ENCODE results near the gene KIF26A. TPM values are rescaled to one million over a fixed set of nuclear protein-coding genes. Genes with fewer than 3 reads are reported as not detected.

KIF26A gene
- polyA plus RNA-seq, 1 donor from 2014 or later: 11.2 TPM

GRCh38 chr14:104106471-104106991 lies 31.9 kb upstream of the KIF26A start:
- Histone ChIP-seq H3F3A (ENCODE audit: insufficient read depth, low read length, poor library complexity, severe bottlenecking) (no peaks in the 10 kb centered on the region), H3K9ac (ENCODE audit: low read length) (no peak overlapping the region), H3K27ac (ENCODE audit: low read length) (no peak overlapping the region), H4K20me1 (ENCODE audit: insufficient read depth) (no peaks in the 10 kb centered on the region), H3K9me3 (ENCODE audit: low read length) (no peaks in the 10 kb centered on the region), H3K4me3 (ENCODE audit: low read length) (no peak overlapping the region), H3K79me2 (replicated peaks; ENCODE audit: insufficient read depth, low read length) (no peaks in the 10 kb centered on the region), H3K36me3 (ENCODE audit: insufficient read depth, low read length) (no peaks in the 10 kb centered on the region), H2AFZ (ENCODE audit: low read depth, low read length) (no peak overlapping the region), H3K4me2 (ENCODE audit: low read length) (no peak overlapping the region), H3K9me2 (ENCODE audit: insufficient read depth, low read length) (no peaks in the 10 kb centered on the region), H3K27me3 (ENCODE audit: insufficient read depth, low read depth, low read length) (no peaks in the 10 kb centered on the region)
- TF ChIP-seq SMC3 (conservative IDR thresholded peaks at IDR 0.05; ENCODE audit: poor library complexity) (no peak), RAD21 (conservative IDR thresholded peaks at IDR 0.05) (no peak), CTCF (IDR thresholded peaks at IDR 0.05; ENCODE audit: poor library complexity, severe bottlenecking) (no peak), EP300 (conservative IDR thresholded peaks at IDR 0.05; ENCODE audit: poor library complexity, severe bottlenecking) (no peak)

GRCh38 chr14:104107101-104107581 lies 31.2 kb upstream of the KIF26A start:
- no peak for TF ChIP-seq EP300 (conservative IDR thresholded peaks at IDR 0.05; ENCODE audit: poor library complexity, severe bottlenecking)
- Histone ChIP-seq H3K36me3 (ENCODE audit: insufficient read depth, low read length) (no peaks in the 10 kb centered on the region), H3K4me3 (ENCODE audit: low read length) (no peak overlapping the region), H3K9ac (ENCODE audit: low read length) (no peak overlapping the region), H4K20me1 (ENCODE audit: insufficient read depth) (no peaks in the 10 kb centered on the region), H3K9me3 (ENCODE audit: low read length) (no peaks in the 10 kb centered on the region), H3K27ac (ENCODE audit: low read length) (no peak overlapping the region), H3F3A (ENCODE audit: insufficient read depth, low read length, poor library complexity, severe bottlenecking) (no peaks in the 10 kb centered on the region), H2AFZ (ENCODE audit: low read depth, low read length) (no peak overlapping the region), H3K9me2 (ENCODE audit: insufficient read depth, low read length) (no peaks in the 10 kb centered on the region), H3K4me2 (ENCODE audit: low read length) (no peak overlapping the region), H3K27me3 (ENCODE audit: insufficient read depth, low read depth, low read length) (no peaks in the 10 kb centered on the region), H3K79me2 (replicated peaks; ENCODE audit: insufficient read depth, low read length) (no peaks in the 10 kb centered on the region)

GRCh38 chr14:104107611-104108569 lies 30.5 kb upstream of the KIF26A start:
- H3K4me2 ChIP-seq (ENCODE audit: low read length): no peak overlapping the region

More at GRCh38 chr14:104107611-104108569, 30.5 kb upstream of the KIF26A start:
- Histone ChIP-seq H3K9ac (ENCODE audit: low read length) (no peak overlapping the region), H3K27me3 (ENCODE audit: insufficient read depth, low read depth, low read length) (no peaks in the 10 kb centered on the region), H3F3A (ENCODE audit: insufficient read depth, low read length, poor library complexity, severe bottlenecking) (no peaks in the 10 kb centered on the region), H3K4me3 (ENCODE audit: low read length) (no peak overlapping the region), H3K36me3 (ENCODE audit: insufficient read depth, low read length) (no peaks in the 10 kb centered on the region), H3K9me3 (ENCODE audit: low read length) (no peaks in the 10 kb centered on the region), H3K9me2 (ENCODE audit: insufficient read depth, low read length) (no peaks in the 10 kb centered on the region), H3K27ac (ENCODE audit: low read length) (no peak overlapping the region), H4K20me1 (ENCODE audit: insufficient read depth) (no peaks in the 10 kb centered on the region), H2AFZ (ENCODE audit: low read depth, low read length) (no peak overlapping the region), H3K79me2 (replicated peaks; ENCODE audit: insufficient read depth, low read length) (no peaks in the 10 kb centered on the region)
- TF ChIP-seq TAF1 (IDR thresholded peaks at IDR 0.05; ENCODE audit: low read depth) (no peak), RAD21 (conservative IDR thresholded peaks at IDR 0.05) (no peak), EP300 (conservative IDR thresholded peaks at IDR 0.05; ENCODE audit: poor library complexity, severe bottlenecking) (no peak), CTCF (IDR thresholded peaks at IDR 0.05; ENCODE audit: poor library complexity, severe bottlenecking) (no peak), REST (IDR thresholded peaks at IDR 0.05; ENCODE audit: borderline replicate concordance) (no peak), SMC3 (conservative IDR thresholded peaks at IDR 0.05; ENCODE audit: poor library complexity) (no peak), POLR2AphosphoS5 (IDR thresholded peaks at IDR 0.05) (no peak), MXI1 (conservative IDR thresholded peaks at IDR 0.05; ENCODE audit: poor library complexity, severe bottlenecking) (no peak), EZH2 (IDR thresholded peaks at IDR 0.05; ENCODE audit: borderline replicate concordance, insufficient read depth, low read length, poor library complexity, severe bottlenecking) (no peak)
